ENCODE data around the gene KCNMA1. TPM values are rescaled to one million over a fixed set of nuclear protein-coding genes. Genes with fewer than 3 reads are reported as not detected.

KCNMA1 gene
- total and polyA plus RNA-seq, 10 of the 15 experiments (the other 5 are each of a cell fraction or from before 2014, with no cell fraction given), result 8.5 to 77.0 (median 21.3) TPM

- intact Hi-C loops (cut with micrococcal nuclease; ENCODE audit: unreplicated experiment), result no loop called here
- BruUV-seq (replicated peaks), result no TSS peak
- in situ Hi-C loops (cut with MboI), result no loop called here
- ChIA-PET CTCF (interaction anchor here (1.0 to 10.9 kb wide), 8 partner anchors 26 to 466 kb away, joined by 3 to 126 read pairs (median 7); no protein-coding TSS in a partner anchor), RAD21 (ENCODE audit: unreplicated experiment) (interaction anchor here (1.1 to 5.3 kb wide), 6 partner anchors 22 to 465 kb away, joined by 3 to 44 read pairs (median 4); no protein-coding TSS in a partner anchor), SMC1A (ENCODE audit: uncharacterized antibody, unreplicated experiment) (interaction anchor here (0.7 to 10.1 kb wide), 9 partner anchors 11 to 468 kb away, joined by 3 to 106 read pairs (median 3); no protein-coding TSS in a partner anchor), POLR2A (interaction anchor here (1.6 kb wide), 1 partner anchor 15 kb away, joined by 4 read pairs; no protein-coding TSS in a partner anchor)
- no peak overlapping the region for H3K27ac ChIP-seq (ENCODE audit: control insufficient read depth, insufficient read depth)
- no peak overlapping the region for H3K9ac ChIP-seq (ENCODE audit: control insufficient read depth, insufficient read depth, low read length)
- no peaks in the 10 kb centered on the region for H3K79me2 ChIP-seq (ENCODE audit: control insufficient read depth, insufficient read depth, low read length)
- no peaks in the 10 kb centered on the region for H4K20me1 ChIP-seq (ENCODE audit: control insufficient read depth, insufficient read depth)
- no peaks in the 10 kb centered on the region for H3K36me3 ChIP-seq (ENCODE audit: control insufficient read depth in 2 of 2, insufficient read depth in 2 of 2, low read length in 1 of 2)
- DNase-seq (ENCODE audit: low read depth, low spot score) (no peak), ATAC-seq (no peak), FAIRE-seq (no peak)
- H3K4me1 ChIP-seq (ENCODE audit: control insufficient read depth, insufficient read depth, low read length), result no peaks in the 10 kb centered on the region
- H2AFZ ChIP-seq (ENCODE audit: control insufficient read depth, low read depth, low read length), result no peak overlapping the region
- no peak overlapping the region for H3K4me3 ChIP-seq
- H3K4me2 ChIP-seq (ENCODE audit: control insufficient read depth, insufficient read depth), result no peak overlapping the region
- TF ChIP-seq ATF7 (IDR thresholded peaks at IDR 0.05; ENCODE audit: low read depth) (0 out of 2 replicates have a peak, but pooled peaks have one; percentile 16), CREM (IDR thresholded peaks at IDR 0.05; ENCODE audit: low read depth) (no peak), IRF4 (IDR thresholded peaks at IDR 0.05; ENCODE audit: low read depth, low read length) (no peak)
- 17% methylated on average over 1 of the region's 1 CpG for WGBS (ENCODE audit: insufficient coverage, insufficient replicate concordance, low lambda C conversion rate, missing lambda C conversion rate)
- H3K27me3 ChIP-seq (replicated peaks in 1 of 2; ENCODE audit: control insufficient read depth in 2 of 2, insufficient read depth in 2 of 2, low read length in 1 of 2), result no peaks in the 10 kb centered on the region
- no peaks in the 10 kb centered on the region for H3K9me3 ChIP-seq (replicated peaks; ENCODE audit: control insufficient read depth, insufficient read depth, low read length)
Measured at GRCh38 chr10:77245953-77246352, 391.7 kb downstream of the KCNMA1 start.

GRCh38 chr10:77244746-77245145, 392.9 kb downstream of the KCNMA1 start:
- POLR2A ChIA-PET, result interaction anchor here (0.6 to 1.6 kb wide), 2 partner anchors 13 to 313 kb away, joined by 4 read pairs; no protein-coding TSS in a partner anchor
- H2AFZ ChIP-seq (ENCODE audit: control insufficient read depth, low read depth, low read length), result no peak overlapping the region
- FAIRE-seq (no peak), ATAC-seq (no peak), DNase-seq (ENCODE audit: low read depth, low spot score) (no peak)
- no peaks in the 10 kb centered on the region for H4K20me1 ChIP-seq (ENCODE audit: control insufficient read depth, insufficient read depth)
- no peaks in the 10 kb centered on the region for H3K9me3 ChIP-seq (replicated peaks; ENCODE audit: control insufficient read depth, insufficient read depth, low read length)
- WGBS (ENCODE audit: insufficient coverage, insufficient replicate concordance, low lambda C conversion rate, missing lambda C conversion rate), result 14% methylated on average over 2 of the region's 2 CpGs
- H3K9ac ChIP-seq (ENCODE audit: control insufficient read depth, insufficient read depth, low read length), result no peak overlapping the region
- no peaks in the 10 kb centered on the region for H3K79me2 ChIP-seq (ENCODE audit: control insufficient read depth, insufficient read depth, low read length)
- H3K4me3 ChIP-seq, result no peak overlapping the region
- RAD21 ChIA-PET (ENCODE audit: unreplicated experiment), result interaction anchor here (0.6 to 5.3 kb wide), 6 partner anchors 10 to 88 kb away, joined by 3 to 44 read pairs (median 9); no protein-coding TSS in a partner anchor
- H3K27me3 ChIP-seq (replicated peaks in 1 of 2; ENCODE audit: control insufficient read depth in 2 of 2, insufficient read depth in 2 of 2, low read length in 1 of 2), result no peaks in the 10 kb centered on the region
- no peak overlapping the region for H3K27ac ChIP-seq (ENCODE audit: control insufficient read depth, insufficient read depth)
- CTCF ChIA-PET, result interaction anchor here (1.2 to 10.9 kb wide), 6 partner anchors 25 to 397 kb away, joined by 3 to 126 read pairs (median 8); no protein-coding TSS in a partner anchor
- no peaks in the 10 kb centered on the region for H3K4me1 ChIP-seq (ENCODE audit: control insufficient read depth, insufficient read depth, low read length)
- no peak overlapping the region for H3K4me2 ChIP-seq (ENCODE audit: control insufficient read depth, insufficient read depth)
- SMC1A ChIA-PET (ENCODE audit: uncharacterized antibody, unreplicated experiment), result interaction anchor here (1.0 to 10.1 kb wide), 6 partner anchors 10 to 396 kb away, joined by 3 to 106 read pairs (median 6); no protein-coding TSS in a partner anchor
- intact Hi-C loops (cut with micrococcal nuclease; ENCODE audit: unreplicated experiment) (no loop called here), in situ Hi-C loops (cut with MboI) (no loop called here)
- no TSS peak for BruUV-seq (replicated peaks)
- H3K36me3 ChIP-seq (ENCODE audit: control insufficient read depth in 2 of 2, insufficient read depth in 2 of 2, low read length in 1 of 2), result no peaks in the 10 kb centered on the region
- no peak for TF ChIP-seq IKZF1 (conservative IDR thresholded peaks at IDR 0.05)
- TF ChIP-seq NFYB (IDR thresholded peaks at IDR 0.05; ENCODE audit: insufficient read depth, low read depth, low read length), result no peak
- no peak for TF ChIP-seq NRF1 (conservative IDR thresholded peaks at IDR 0.05; ENCODE audit: low read depth, low read length)
- TF ChIP-seq CEBPZ (IDR thresholded peaks at IDR 0.05; ENCODE audit: low read depth, low read length), result no peak
- TF ChIP-seq CREM (IDR thresholded peaks at IDR 0.05; ENCODE audit: low read depth), result no peak
- TF ChIP-seq BCL11A (IDR thresholded peaks at IDR 0.05; ENCODE audit: low read depth, low read length), result no peak
- no peak for TF ChIP-seq PRDM15 (CRISPR knock-in tag; IDR thresholded peaks at IDR 0.05)
